ENCODE results near the gene ITSN1.

ITSN1 gene

DNA sequence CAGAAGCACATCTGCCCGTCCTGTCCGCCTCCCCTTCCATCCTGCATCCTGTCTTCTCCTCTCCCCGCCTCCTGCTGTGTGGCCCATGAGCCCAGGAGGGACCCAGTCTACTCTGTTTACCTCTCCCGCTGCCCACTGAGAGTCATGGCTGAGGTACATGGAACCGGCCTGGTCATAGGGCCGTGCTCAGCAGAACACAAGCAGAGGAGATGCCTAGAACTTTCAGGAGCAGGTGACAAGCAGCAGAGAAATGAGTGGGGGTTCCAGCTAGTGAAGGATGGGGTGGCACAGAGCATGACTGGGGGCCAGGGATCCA is 202.5 kb downstream of the ITSN1 start:
- H3K4me1 Mint-ChIP-seq (ENCODE audit: low read depth in 2 of 2): no peaks in the 10 kb centered on the region
- no peak overlapping the region for H3K4me3 Mint-ChIP-seq
- no peak for ATAC-seq (replicated peaks)
- peak overlapping the region in 1 of 2 donors; percentile 2 for H3K27ac Mint-ChIP-seq
- no peaks in the 10 kb centered on the region for H3K36me3 Mint-ChIP-seq (ENCODE audit: insufficient read depth)
- peaks cover 22 to 38% of the 10 kb centered on the region in 2 donors for H3K27me3 Mint-ChIP-seq
- peaks cover 0 to 9% of the 10 kb centered on the region in 2 donors for H3K9me3 Mint-ChIP-seq
- no peak for DNase-seq

DNA sequence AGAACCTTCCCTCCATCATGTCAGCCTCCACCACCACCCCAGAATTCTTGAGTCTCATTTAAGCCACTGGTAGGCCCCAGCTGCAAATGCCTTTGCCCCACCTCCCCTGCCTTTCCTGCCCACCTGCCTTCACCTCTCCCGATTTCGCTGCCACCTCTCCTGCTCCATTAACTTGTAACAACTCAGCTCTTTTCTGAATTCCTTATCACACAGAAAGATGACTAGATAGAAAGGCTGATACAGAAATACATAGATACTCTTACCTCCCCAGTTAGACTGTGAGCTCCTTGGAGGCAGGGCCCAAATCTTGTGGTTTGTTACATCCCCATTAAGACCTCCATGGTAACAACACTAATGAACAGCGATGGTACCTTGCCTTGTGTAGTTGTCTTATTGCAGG is 203.8 kb downstream of the ITSN1 start:
- H3K36me3 Mint-ChIP-seq (ENCODE audit: insufficient read depth): no peaks in the 10 kb centered on the region
- no peak overlapping the region for H3K27ac Mint-ChIP-seq
- ATAC-seq (replicated peaks): no peak
- H3K4me3 Mint-ChIP-seq: no peak overlapping the region
- no peaks in the 10 kb centered on the region for H3K4me1 Mint-ChIP-seq (ENCODE audit: low read depth in 2 of 2)
- peaks cover 22 to 50% of the 10 kb centered on the region in 2 donors for H3K27me3 Mint-ChIP-seq
- no peak for DNase-seq
- peaks cover 0 to 9% of the 10 kb centered on the region in 2 donors for H3K9me3 Mint-ChIP-seq

DNA sequence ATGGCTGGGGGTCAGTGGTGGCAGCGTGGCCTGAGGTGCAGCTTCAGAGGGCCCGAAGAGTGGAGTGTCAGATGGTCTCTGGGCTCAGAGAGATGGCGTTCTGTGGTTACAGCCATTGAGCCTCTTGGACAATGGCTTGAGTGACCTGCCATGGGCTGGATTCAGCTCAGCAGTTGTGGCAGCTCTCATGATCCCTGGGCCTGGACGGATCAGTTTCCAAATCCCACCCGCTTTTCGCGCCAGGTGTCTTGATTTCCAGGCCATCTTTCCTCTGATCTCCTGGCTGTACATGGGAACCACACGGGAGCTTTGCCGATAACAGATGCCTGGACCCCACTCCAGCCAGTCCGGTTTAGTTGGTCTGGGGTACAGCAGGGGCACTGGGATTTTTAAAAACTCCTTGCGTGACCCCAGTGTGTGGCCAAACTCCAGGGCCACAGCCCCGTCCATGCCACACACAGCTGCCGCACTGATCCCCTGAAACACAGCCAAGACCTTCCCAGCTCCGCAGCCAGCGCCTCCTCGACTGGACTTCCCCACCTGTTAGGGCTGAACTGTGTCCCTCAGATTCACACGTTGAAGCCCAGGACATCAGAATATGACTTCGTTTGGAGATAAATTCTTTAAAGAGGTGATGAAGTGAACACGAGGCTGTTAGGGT is 205.4 kb downstream of the ITSN1 start:
- DNase-seq (no peak), ATAC-seq (replicated peaks) (no peak)
- H3K36me3 Mint-ChIP-seq (ENCODE audit: insufficient read depth): no peaks in the 10 kb centered on the region
- H3K9me3 Mint-ChIP-seq: peaks cover 0 to 9% of the 10 kb centered on the region in 2 donors
- H3K27me3 Mint-ChIP-seq: peaks cover 27 to 51% of the 10 kb centered on the region in 2 donors
- H3K27ac Mint-ChIP-seq: no peak overlapping the region
- no peak overlapping the region for H3K4me3 Mint-ChIP-seq
- no peaks in the 10 kb centered on the region for H3K4me1 Mint-ChIP-seq (ENCODE audit: low read depth in 2 of 2)

DNA sequence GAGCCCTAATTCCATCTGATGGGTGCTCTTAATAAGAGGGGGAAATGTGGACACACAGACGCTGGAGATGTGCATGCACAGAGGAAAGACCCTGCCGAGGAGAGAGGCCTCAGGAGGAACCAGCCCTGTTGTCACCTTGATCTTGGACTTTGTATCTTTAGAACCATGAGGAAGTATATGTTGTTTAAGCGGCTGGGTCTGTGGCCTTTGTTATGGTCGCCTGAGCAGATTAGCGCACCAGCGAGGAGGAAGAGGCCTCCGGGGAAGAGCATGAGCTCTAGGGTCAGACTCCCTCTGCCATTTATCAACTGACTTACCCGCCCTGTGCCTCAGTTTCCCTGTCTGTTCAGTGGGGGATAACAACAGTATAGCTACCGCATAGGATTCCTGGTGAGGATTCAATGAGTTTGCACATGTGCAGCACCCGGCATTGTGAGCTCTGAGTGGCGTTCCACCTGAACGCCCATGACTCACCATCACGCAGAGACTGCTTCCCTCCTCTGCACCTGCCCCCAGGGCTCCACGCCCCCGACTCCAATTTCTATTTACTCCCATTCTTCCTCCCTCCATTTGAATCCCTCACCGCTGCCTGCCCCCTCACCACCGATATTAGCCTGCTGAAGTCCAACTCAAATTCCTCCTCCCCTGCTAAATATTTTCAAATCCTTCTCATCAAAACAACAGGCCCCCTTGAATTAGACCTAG is 206.1 kb downstream of the ITSN1 start:
- no peak for DNase-seq
- Mint-ChIP-seq H3K27me3 (peaks cover 27 to 56% of the 10 kb centered on the region in 2 donors), H3K9me3 (peaks cover 0 to 9% of the 10 kb centered on the region in 2 donors), H3K4me1 (ENCODE audit: low read depth in 2 of 2) (no peaks in the 10 kb centered on the region), H3K27ac (peak overlapping the region; percentile 59 to 77), H3K4me3 (no peak overlapping the region), H3K36me3 (ENCODE audit: insufficient read depth) (no peaks in the 10 kb centered on the region)
- no peak for ATAC-seq (replicated peaks)

DNA sequence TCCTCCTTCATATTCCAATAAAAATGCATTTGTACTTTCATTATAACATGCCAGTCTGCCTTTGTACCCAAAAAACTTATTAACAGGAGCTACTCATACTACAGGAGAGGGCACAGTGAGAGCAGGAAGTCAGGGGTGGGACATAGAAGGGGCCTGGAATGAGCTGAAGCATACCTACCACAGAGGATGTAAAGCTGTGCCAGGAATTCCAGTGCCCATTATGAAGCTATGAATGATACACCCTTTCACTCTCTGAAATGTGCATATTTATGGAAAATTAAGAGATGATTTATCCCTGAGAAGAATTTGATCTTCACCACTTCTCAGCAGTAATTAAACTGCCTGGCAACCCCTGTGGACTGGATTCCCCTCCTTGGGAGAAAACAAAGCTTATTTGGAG is 207.5 kb downstream of the ITSN1 start:
- ATAC-seq (replicated peaks) (no peak), DNase-seq (no peak)
- no peaks in the 10 kb centered on the region for H3K36me3 Mint-ChIP-seq (ENCODE audit: insufficient read depth)
- H3K4me1 Mint-ChIP-seq (ENCODE audit: low read depth in 2 of 2): no peaks in the 10 kb centered on the region
- H3K9me3 Mint-ChIP-seq: peaks cover 0 to 9% of the 10 kb centered on the region in 2 donors
- H3K4me3 Mint-ChIP-seq: no peak overlapping the region
- H3K27me3 Mint-ChIP-seq: peaks cover 23 to 64% of the 10 kb centered on the region in 2 donors
- no peak overlapping the region for H3K27ac Mint-ChIP-seq

DNA sequence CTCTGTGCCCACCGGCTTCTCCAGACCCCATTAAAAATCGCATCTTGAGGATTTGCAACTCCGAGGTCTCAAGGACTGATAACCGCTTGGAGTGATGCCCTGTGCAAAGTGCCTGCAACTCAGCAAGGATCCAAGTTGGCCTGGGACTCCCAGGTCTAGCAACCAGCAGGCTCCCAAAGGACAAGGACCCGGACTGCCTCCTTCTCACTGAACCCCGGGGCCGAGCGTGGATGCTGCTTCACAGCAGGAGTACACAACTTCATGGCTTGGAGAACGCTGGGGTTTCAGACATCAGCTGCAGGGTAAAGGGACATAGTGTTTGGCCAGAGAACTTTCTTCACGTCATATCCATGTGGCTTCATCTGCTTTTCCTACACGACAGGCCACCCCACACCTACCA is 208.1 kb downstream of the ITSN1 start:
- no peak for DNase-seq

DNA sequence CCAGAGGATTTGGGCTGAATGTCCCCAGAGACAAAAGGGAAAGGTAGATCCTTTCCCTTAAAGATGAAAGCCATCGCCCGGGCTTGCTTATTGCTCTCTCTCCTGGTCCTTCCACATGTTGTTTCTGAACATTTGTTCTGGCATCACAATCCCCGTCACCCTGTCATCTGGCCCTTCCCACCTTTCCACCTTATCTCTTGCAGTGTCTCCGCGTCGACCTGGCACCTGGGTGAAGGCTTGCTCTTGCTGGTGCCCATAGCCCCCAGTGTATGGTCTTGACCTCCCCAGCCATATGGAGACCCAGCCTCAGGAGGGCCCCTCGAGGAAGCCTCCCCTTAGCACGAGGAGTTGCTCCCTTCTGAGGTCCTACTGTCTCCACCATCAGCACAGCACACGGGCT is 208.7 kb downstream of the ITSN1 start:
- Mint-ChIP-seq H3K4me3 (no peak overlapping the region), H3K4me1 (ENCODE audit: low read depth in 2 of 2) (no peaks in the 10 kb centered on the region), H3K27ac (no peak overlapping the region), H3K27me3 (peaks cover 12 to 62% of the 10 kb centered on the region in 2 donors), H3K9me3 (peaks cover 0 to 6% of the 10 kb centered on the region in 2 donors), H3K36me3 (ENCODE audit: insufficient read depth) (no peaks in the 10 kb centered on the region)
- ATAC-seq (replicated peaks): no peak
- no peak for DNase-seq

More for the DNA sequence above, 208.1 kb downstream of the ITSN1 start:
- no peak overlapping the region for H3K27ac Mint-ChIP-seq
- no peak for ATAC-seq (replicated peaks)
- no peaks in the 10 kb centered on the region for H3K36me3 Mint-ChIP-seq (ENCODE audit: insufficient read depth)
- no peak overlapping the region for H3K4me3 Mint-ChIP-seq
- peaks cover 18 to 64% of the 10 kb centered on the region in 2 donors for H3K27me3 Mint-ChIP-seq
- H3K4me1 Mint-ChIP-seq (ENCODE audit: low read depth in 2 of 2): no peaks in the 10 kb centered on the region
- peaks cover 0 to 9% of the 10 kb centered on the region in 2 donors for H3K9me3 Mint-ChIP-seq

DNA sequence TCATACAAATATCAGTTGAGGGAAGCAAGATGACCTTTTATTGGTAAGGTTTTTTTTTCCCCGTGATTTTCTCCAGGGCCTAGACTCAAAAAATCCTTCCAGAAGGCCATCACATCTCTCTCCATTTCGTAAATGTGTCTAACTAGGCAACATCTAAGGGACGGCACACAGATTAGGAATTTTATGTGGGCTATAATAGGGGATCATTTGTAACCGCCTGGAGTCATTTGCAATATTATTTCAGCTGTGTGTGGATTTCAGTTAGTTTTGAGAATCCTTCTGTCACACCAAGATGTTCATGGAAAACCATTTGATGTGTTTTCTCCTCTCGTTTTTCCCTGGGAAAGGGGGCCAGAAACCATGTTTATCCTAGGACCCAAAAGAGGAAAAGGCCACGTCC is 210.2 kb downstream of the ITSN1 start:
- Mint-ChIP-seq H3K4me1 (ENCODE audit: low read depth in 2 of 2) (no peaks in the 10 kb centered on the region), H3K4me3 (no peak overlapping the region), H3K36me3 (ENCODE audit: insufficient read depth) (no peaks in the 10 kb centered on the region), H3K9me3 (no peaks in the 10 kb centered on the region), H3K27ac (no peak overlapping the region), H3K27me3 (peaks cover 12 to 69% of the 10 kb centered on the region in 2 donors)
- DNase-seq: no peak
- no peak for ATAC-seq (replicated peaks)

DNA sequence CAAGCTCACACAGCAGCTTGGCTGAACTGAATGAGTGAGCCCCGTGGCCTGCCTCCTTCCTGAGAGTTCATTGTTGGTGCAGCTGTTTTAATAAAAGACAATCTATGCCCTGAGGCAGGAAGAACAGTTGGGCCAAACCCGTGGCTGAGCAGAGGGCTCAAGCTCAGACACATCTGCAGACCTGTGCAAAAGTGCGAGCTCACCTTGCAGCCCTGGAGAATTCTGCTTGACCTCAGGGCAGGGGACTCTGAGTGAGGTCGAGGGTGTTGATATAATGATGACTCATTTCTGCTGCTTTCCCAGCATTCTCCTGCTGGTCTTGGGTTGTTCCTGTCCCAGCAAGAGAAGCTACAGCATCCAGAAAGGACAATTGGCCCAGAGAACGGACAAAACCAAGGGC is 212.3 kb downstream of the ITSN1 start:
- Mint-ChIP-seq H3K36me3 (ENCODE audit: insufficient read depth) (no peaks in the 10 kb centered on the region), H3K27ac (no peak overlapping the region), H3K27me3 (peaks cover 17 to 66% of the 10 kb centered on the region in 2 donors), H3K4me3 (no peak overlapping the region), H3K4me1 (ENCODE audit: low read depth in 2 of 2) (no peaks in the 10 kb centered on the region), H3K9me3 (no peaks in the 10 kb centered on the region)
- ATAC-seq (replicated peaks) (no peak), DNase-seq (no peak)

DNA sequence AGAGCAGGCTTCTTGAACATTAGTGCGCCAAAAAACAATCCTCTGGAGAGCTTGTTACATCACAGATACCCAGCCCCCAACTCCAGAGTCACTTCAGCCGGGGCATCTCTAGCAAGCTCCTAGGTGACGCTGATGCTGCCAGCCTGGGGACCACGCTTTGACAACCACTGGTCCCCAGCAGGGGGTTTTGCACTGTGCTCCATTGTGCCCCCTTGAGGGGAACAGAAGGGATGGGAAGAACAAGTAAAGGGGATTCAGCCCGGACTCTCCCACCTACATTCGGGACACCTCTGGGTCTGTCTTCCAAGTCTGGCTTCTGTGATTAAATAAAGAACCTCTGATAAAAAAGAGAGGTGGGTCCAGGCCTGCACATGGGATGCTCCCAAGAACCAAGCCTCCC is 212.9 kb downstream of the ITSN1 start:
- no peaks in the 10 kb centered on the region for H3K4me1 Mint-ChIP-seq (ENCODE audit: low read depth in 2 of 2)
- no peak for ATAC-seq (replicated peaks)
- no peak for DNase-seq
- H3K27ac Mint-ChIP-seq: no peak overlapping the region
- no peaks in the 10 kb centered on the region for H3K36me3 Mint-ChIP-seq (ENCODE audit: insufficient read depth)
- H3K27me3 Mint-ChIP-seq: peaks cover 17 to 65% of the 10 kb centered on the region in 2 donors
- no peak overlapping the region for H3K4me3 Mint-ChIP-seq
- no peaks in the 10 kb centered on the region for H3K9me3 Mint-ChIP-seq

DNA sequence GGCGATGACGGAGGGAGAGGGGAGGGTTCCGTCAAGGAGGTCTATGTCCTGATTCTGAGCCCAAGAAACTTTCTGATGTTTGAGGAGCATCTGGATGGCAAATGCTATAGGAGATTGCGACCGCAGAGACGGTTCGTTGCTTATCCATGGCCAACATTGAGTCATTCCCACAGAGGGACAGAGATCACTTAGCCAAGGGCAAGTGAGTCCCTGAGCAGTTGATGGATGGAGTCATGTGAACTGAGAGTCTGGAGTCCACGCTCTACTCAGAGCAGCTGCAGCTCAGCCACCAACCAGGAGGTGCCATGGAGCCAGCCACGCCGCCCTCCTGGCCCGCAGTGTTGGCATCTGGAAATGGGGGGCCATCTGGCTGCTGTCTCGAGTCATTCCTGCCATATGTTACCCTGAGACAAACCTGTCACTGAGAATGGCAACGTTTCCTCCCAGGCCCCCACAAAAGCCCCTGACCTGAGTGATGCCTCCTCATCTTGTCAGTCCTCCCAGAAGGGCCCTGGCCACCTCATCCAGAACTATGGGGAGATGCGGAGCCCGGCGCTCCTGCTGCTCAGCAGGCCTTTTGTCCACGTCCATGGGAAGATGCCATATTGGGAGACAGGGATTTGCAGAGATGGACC is 214.7 kb downstream of the ITSN1 start:
- no peak overlapping the region for H3K27ac Mint-ChIP-seq
- no peaks in the 10 kb centered on the region for H3K4me1 Mint-ChIP-seq (ENCODE audit: low read depth in 2 of 2)
- H3K27me3 Mint-ChIP-seq: peaks cover 20 to 64% of the 10 kb centered on the region in 2 donors
- DNase-seq (no peak), ATAC-seq (replicated peaks) (no peak)
- no peaks in the 10 kb centered on the region for H3K36me3 Mint-ChIP-seq (ENCODE audit: insufficient read depth)
- no peak overlapping the region for H3K4me3 Mint-ChIP-seq
- H3K9me3 Mint-ChIP-seq: no peaks in the 10 kb centered on the region

DNA sequence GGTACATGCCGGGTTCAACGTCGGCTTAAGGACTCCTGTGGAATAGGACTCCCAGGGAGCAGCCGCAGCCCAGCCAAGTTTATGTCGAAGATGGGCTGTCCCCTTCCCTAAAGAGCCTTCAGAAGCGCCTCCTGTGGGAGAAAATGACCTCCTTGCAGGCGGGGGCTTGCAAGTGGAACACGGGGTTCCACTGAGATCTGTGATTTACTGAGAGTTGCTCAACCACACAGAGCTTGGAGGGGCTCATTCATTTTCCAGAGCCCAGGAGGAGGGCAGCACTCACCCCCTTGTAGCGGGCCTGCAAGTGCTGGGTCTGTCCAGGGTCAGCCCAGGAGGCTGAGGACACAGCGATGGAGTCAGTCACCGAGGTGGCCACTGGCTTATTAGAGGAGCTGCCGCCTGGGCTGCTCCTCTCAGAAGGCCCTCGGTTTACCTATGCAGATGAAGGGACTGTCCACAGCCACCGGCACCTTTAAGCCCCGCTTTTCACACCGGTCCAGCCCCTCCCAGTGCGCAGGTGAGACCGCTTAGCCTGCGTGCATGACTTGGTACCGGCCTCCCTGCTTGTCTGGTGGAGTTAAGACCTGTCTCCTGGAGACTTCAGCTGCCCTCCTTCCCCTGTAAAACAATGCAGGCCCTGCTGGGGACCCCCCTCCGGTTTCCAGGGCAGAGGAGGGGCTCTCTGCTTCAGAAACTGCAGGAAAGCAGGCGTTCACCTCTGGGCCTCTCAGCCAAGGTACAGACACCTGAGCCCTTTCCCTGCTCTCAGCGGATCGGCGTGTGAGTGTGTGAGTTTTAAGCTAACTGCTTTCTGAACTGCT is 215.8 kb downstream of the ITSN1 start:
- no peaks in the 10 kb centered on the region for H3K9me3 Mint-ChIP-seq
- no peaks in the 10 kb centered on the region for H3K36me3 Mint-ChIP-seq (ENCODE audit: insufficient read depth)
- ATAC-seq (replicated peaks): no peak
- no peak overlapping the region for H3K27ac Mint-ChIP-seq
- H3K4me1 Mint-ChIP-seq (ENCODE audit: low read depth in 2 of 2): no peaks in the 10 kb centered on the region
- DNase-seq: no peak
- H3K27me3 Mint-ChIP-seq: peaks cover 17 to 72% of the 10 kb centered on the region in 2 donors
- H3K4me3 Mint-ChIP-seq: no peak overlapping the region

DNA sequence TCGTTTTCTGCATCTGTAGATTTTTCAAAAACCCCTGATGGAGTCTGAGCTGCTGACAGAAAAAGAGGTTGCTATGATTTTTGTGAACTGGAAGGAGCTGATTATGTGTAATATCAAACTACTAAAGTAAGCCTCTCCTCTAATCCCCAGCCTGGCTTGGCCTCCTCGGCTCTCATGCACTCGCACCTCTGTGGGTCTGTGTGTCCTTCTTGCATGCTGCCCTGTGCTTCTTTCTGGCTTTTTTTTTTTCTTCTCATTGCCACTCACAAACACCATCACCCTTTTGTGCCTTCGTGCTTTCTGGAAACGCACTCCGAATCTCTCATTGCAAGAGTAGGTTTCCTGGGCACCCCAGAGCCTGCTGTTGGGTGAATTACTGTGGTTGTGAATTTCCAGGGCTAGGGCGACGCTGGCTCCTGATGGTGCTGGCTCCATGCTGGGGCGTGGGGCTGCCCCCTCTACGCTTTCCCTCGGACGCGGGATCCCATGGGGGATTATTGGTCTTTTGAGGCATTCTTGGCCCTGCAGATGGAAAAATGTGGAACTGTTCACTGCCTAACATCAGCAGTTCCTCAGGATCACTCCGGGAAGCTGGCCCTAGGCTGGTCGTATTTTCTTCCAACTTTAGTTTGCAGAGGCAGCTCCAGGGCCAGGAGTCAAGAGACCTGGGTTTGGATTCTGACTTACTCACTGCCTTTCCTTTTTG is 216.5 kb downstream of the ITSN1 start:
- peaks cover 24 to 69% of the 10 kb centered on the region in 2 donors for H3K27me3 Mint-ChIP-seq
- no peaks in the 10 kb centered on the region for H3K36me3 Mint-ChIP-seq (ENCODE audit: insufficient read depth)
- ATAC-seq (replicated peaks) (no peak), DNase-seq (no peak)
- H3K27ac Mint-ChIP-seq: no peak overlapping the region
- no peaks in the 10 kb centered on the region for H3K4me1 Mint-ChIP-seq (ENCODE audit: low read depth in 2 of 2)
- no peaks in the 10 kb centered on the region for H3K9me3 Mint-ChIP-seq
- H3K4me3 Mint-ChIP-seq: no peak overlapping the region

Measured in effector memory CD8-positive, alpha-beta T cell (primary cell).